ENCODE data around the gene FGG.

DNA sequence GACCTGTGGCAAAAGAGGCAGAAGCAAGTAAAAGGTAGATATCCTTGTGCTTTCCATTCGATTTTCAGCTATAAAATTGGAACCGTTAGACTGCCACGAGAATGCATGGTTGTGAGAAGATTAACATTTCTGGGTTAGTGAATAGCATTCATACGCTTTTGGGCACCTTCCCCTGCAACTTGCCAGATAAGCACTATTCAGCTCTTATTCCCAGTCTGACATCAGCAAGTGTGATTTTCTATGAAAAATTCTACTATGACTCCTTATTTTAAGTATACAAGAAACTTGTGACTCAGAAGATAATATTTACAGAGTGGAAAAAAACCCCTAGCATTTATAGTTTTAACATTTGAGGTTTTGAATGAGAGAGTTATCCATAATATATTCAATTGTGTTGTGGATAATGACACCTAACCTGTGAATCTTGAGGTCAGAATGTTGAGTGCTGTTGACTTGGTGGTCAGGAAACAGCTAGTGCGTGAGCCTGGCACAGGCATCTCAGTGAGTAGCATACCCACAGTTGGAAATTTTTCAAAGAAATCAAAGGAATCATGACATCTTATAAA, 45.7 kb downstream of the FGG start:
- no peak for TF ChIP-seq SATB2 (CRISPR knock-in tag; IDR thresholded peaks at IDR 0.05)
- no peak for TF ChIP-seq KAT2B (IDR thresholded peaks at IDR 0.05; ENCODE audit: borderline replicate concordance, low read depth, low read length)
- no peak for TF ChIP-seq NFE2L2 (IDR thresholded peaks at IDR 0.05; ENCODE audit: low read length)
- no peak for TF ChIP-seq ZNF350 (CRISPR knock-in tag; IDR thresholded peaks at IDR 0.05; ENCODE audit: borderline replicate concordance, low read depth)
- TF ChIP-seq ZNF672 (CRISPR knock-in tag; IDR thresholded peaks at IDR 0.05), result no peak

All from HepG2 (cell line).